Mesenteric fat pad (tissue), 1 donor: ENCODE data around the gene TPSAB1. TPM values are rescaled to one million over a fixed set of nuclear protein-coding genes. Genes with fewer than 3 reads are reported as not detected.

Source experiments
- DNase-seq: peaks from one replicate; pipeline ENCODE4 v3.0.0-alpha.2; 2020; ENCODE audit warnings: low spot score
- total RNA-seq: library from RNA; stranded (reverse); fragmentation: NEBNext Ultra II Directional; extraction: Animal tissue kit (Norgen Biotek cat#: 25700); gene quantifications from one replicate; pipeline ENCODE4 v1.2.1, GENCODE V29; 2021
- donor health status: DM: yes; HTN: yes; CAD: no.

Gene TPSAB1
- total RNA-seq, 1 donor from 2014 or later = 10.7 TPM

GRCh38 chr16:1283296-1283695 is 42.8 kb downstream of the TPSAB1 start:
- DNase-seq = no peak

DNA sequence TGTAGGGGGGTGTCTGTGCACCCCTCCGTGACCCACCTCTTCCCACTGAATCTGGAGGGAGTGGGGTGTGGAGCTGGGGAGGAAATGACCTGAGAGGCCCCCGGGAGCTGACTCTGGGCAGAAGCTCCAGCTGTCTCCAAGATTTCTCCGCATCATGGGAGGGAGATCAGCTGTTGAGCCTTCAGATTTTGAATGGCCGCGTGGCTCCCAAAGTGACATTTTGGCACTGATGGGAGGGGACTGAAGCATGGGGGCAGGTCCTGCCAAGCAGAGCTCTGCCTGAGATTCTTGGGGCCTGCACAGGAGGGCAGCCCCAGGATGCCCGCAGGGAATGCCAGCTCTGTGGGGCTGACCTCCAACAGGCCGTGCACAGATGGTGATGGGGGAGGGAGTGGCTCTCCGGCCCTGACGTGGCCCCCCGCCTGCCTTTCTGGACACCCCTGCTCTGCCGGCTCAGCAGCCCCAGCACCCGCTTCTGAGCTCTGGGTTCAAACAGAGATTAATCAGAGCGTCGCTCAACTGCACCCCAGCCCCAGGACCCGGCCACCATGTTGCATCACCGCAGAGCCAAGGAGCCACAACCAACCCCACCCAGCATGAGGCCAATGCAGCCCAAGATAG is 43.6 kb downstream of the TPSAB1 start:
- DNase-seq = no peak

- DNase-seq = no peak
These were observed 45.4 kb downstream of the TPSAB1 start for GRCh38 chr16:1285669-1286512.

- no peak for DNase-seq
These were observed 46.1 kb downstream of the TPSAB1 start for GRCh38 chr16:1286513-1287094.

DNA sequence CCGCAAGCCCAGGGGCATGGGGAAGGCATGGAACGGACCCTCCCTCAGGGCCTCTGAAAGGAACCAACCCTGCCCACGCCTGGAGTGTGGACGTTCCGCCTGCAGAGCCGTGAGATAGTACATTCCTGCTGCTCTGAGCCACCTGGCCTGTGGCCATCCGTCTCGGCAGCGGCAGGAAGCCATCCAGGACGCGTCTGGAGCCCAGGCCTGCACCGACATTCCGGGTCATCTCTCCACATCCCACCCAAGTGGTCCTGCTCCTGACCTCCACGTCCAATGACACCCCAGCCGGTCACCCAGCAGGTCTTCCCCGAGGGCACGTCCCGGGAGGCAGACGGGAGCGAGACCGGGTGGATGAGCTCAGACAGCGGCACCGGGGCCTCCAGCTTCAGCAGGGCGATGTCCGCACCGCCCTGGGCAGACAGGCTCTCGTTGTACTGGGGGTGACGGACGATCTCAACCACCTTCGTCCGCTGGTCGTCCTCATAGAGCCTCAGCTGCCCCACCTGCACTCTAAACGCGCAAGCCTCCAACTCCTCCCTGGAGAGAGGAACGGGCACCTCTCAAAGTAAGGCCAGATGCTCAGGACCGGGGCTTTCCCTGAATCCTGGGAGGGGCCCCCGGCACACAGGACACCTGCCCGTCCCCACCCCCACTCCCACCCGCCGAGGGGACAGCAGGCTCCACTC is 47.6 kb downstream of the TPSAB1 start:
- no peak for DNase-seq

GRCh38 chr16:1288813-1289476 is 48.4 kb downstream of the TPSAB1 start:
- DNase-seq = no peak

DNA sequence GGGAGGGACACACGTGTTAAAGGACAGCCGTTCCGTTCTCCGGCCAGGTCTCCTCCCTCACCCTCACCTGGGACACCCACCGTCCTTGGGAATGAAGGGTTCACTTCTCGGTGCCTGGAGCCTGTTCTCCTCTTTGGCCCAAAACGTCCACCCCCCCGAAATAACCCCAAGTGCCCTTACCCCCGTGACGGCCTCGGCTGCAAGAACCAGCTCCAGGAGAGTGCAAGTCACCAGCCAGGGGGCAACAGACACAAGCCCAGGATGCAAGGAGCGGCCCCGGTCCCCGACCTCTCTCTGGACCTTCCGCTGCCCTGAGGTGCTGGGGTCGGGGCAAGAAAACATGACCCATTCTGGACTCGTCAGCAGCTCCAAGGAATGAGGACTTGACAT is 49.0 kb downstream of the TPSAB1 start:
- DNase-seq = no peak

- DNase-seq = no peak
These were observed 49.6 kb downstream of the TPSAB1 start for GRCh38 chr16:1290063-1290501.

- DNase-seq = no peak
These were observed 50.5 kb downstream of the TPSAB1 start for GRCh38 chr16:1290860-1291575.

DNA sequence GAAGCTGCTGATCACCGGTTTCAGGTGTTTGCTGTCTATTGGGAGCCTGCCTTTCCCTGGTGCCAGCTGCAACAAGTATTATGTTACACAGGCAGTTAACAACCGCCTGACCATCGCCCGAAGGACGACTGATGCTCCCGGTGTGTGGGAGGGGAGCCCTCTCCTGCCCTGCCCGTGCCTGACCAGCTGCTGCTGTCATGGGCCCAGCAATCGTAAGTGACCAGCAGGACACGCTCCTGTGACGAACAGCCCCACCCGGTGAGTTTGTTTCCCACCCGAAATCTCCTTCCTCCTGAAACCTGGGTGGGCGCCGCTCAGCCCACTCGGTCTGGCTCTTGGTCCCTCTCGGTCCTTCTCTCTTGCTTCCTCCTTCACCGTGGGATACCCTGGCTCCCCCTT is 51.1 kb downstream of the TPSAB1 start:
- DNase-seq = no peak

Other genes starting within 250 kb of the TPSAB1 start
- gene SSTR5, start 168.0 kb upstream of the TPSAB1 start, total RNA-seq = not detected
- gene C1QTNF8, start 144.5 kb upstream of the TPSAB1 start, total RNA-seq = not detected
- 2.6 TPM for gene CACNA1H, start 87.6 kb upstream of the TPSAB1 start, total RNA-seq
- gene TPSG1, start 15.4 kb upstream of the TPSAB1 start, total RNA-seq = not detected
- gene TPSB2, start 10.5 kb upstream of the TPSAB1 start, total RNA-seq = 22.1 TPM
- gene TPSD1, start 15.4 kb downstream of the TPSAB1 start, total RNA-seq = not detected
- gene UBE2I, start 68.9 kb downstream of the TPSAB1 start, total RNA-seq = 91.9 TPM
- 1.3 TPM for gene BAIAP3, start 92.9 kb downstream of the TPSAB1 start, total RNA-seq
- 58.2 TPM for gene TSR3, start 111.2 kb downstream of the TPSAB1 start, total RNA-seq
- gene GNPTG, start 111.2 kb downstream of the TPSAB1 start, total RNA-seq = 72.1 TPM
- 14.5 TPM for gene UNKL, start 174.0 kb downstream of the TPSAB1 start, total RNA-seq
- gene UQCC4, start 180.0 kb downstream of the TPSAB1 start, total RNA-seq = 13.0 TPM
- gene PERCC1, start 190.4 kb downstream of the TPSAB1 start, total RNA-seq = 0.35 TPM
- gene CCDC154, start 203.9 kb downstream of the TPSAB1 start, total RNA-seq = 0.45 TPM
- 80.8 TPM for gene CLCN7, start 234.3 kb downstream of the TPSAB1 start, total RNA-seq
- gene PTX4, start 248.2 kb downstream of the TPSAB1 start, total RNA-seq = 0.35 TPM